PC-3 (cell line): Measurements from ENCODE around the gene CLK2. TPM values are rescaled to one million over a fixed set of nuclear protein-coding genes. Genes with fewer than 3 reads are reported as not detected.

Source experiments
- ATAC-seq: fragments of 200-7000 bp; cut with Tn5 transposase; 2 replicates; pipeline ENCODE4 v1.9.1; 2020; ENCODE audit warnings: mild to moderate bottlenecking, moderate library complexity
- BruUV-seq: library from RNA; stranded (reverse); fragments of 400-500 nt; replicated peaks from 2 replicates; lab custom pipeline; 2021; lab: Mats Ljungman, UMichigan
- CTCF ChIA-PET: fragments of 300-600 bp; sonication (Branson Sonifier 250); formaldehyde crosslinking; loops from one replicate; lab custom pipeline; 2022; ENCODE audit warnings: antibody characterized with exemption; lab: Charles Lee
- POLR2A ChIA-PET: fragments of 300-600 bp; sonication (Branson Sonifier 250); formaldehyde crosslinking; loops from one replicate; lab custom pipeline; 2022; ENCODE audit warnings: antibody characterized with exemption; ENCODE audit not compliant: unreplicated experiment; lab: Charles Lee
- DNase-seq: peaks from one replicate; pipeline ENCODE4 v3.0.0-alpha.2; 2015
- H2AFZ ChIP-seq: fragments of 300-600 bp; sonication (generic); 2 replicates; pipeline ENCODE4 v1.6.0; 2016; ENCODE audit warnings: antibody characterized with exemption, low read length
- H3F3A ChIP-seq: fragments of 300-600 bp; sonication (generic); one replicate; pipeline ENCODE4 v1.6.0; 2017; ENCODE audit warnings: antibody characterized with exemption, low read length, control low read depth, mild to moderate bottlenecking; ENCODE audit not compliant: unreplicated experiment
- H3K27ac ChIP-seq: fragments of 300-600 bp; sonication (generic); 2 replicates; pipeline ENCODE4 v1.5.1; 2016; ENCODE audit warnings: mild to moderate bottlenecking, low read length
- H3K27me3 ChIP-seq: fragments of 300-600 bp; sonication (generic); 2 replicates; pipeline ENCODE4 v1.6.1; 2016; ENCODE audit warnings: low read length, mixed read lengths
- H3K36me3 ChIP-seq: fragments of 300-600 bp; sonication (generic); 2 replicates; pipeline ENCODE4 v1.6.1; 2016; ENCODE audit warnings: low read depth, mixed run types, low read length, mixed read lengths
- H3K4me1 ChIP-seq: fragments of 300-600 bp; sonication (generic); 2 replicates; pipeline ENCODE4 v1.5.1; 2016; ENCODE audit warnings: low read length; ENCODE audit not compliant: insufficient read depth
- H3K4me2 ChIP-seq: fragments of 300-600 bp; sonication (generic); 2 replicates; pipeline ENCODE4 v1.6.0; 2016; ENCODE audit warnings: low read length
- H3K4me3 ChIP-seq: fragments of 300-600 bp; sonication (generic); 2 replicates; pipeline ENCODE4 v1.5.1; 2016; ENCODE audit warnings: mild to moderate bottlenecking, low read length, mixed read lengths
- H3K79me2 ChIP-seq: fragments of 300-600 bp; sonication (generic); 2 replicates; pipeline ENCODE4 v1.6.1; 2017; ENCODE audit warnings: low read length, mixed read lengths
- H3K9ac ChIP-seq: fragments of 300-600 bp; sonication (generic); 2 replicates; pipeline ENCODE4 v1.6.0; 2016; ENCODE audit warnings: mild to moderate bottlenecking, low read length
- H3K9me2 ChIP-seq: fragments of 300-600 bp; sonication (generic); replicated peaks from 2 replicates; pipeline ENCODE4 v1.6.1; 2016; ENCODE audit warnings: mixed run types, low read length, mixed read lengths
- H3K9me3 ChIP-seq: fragments of 300-600 bp; sonication (generic); 2 replicates; pipeline ENCODE4 v1.6.1; 2016; ENCODE audit warnings: low read length, mixed read lengths
- H4K20me1 ChIP-seq: fragments of 300-600 bp; sonication (generic); 2 replicates; pipeline ENCODE4 v1.6.1; 2016; ENCODE audit warnings: low read length, mixed read lengths
- EZH2 ChIP-seq: fragments of 300-600 bp; sonication (generic); IDR thresholded peaks from one replicate; pipeline ENCODE4 v1.6.1; 2017; ENCODE audit warnings: antibody characterized with exemption, mild to moderate bottlenecking, low read length; ENCODE audit not compliant: unreplicated experiment
- EZH2phosphoT487 ChIP-seq: fragments of 300-600 bp; sonication (generic); IDR thresholded peaks from 2 replicates; pipeline ENCODE4 v1.6.1; 2018; ENCODE audit warnings: mild to moderate bottlenecking, antibody characterized with exemption, low read length, borderline replicate concordance
- intact Hi-C: fragments of 100-400 bp; cut with micrococcal nuclease; formaldehyde crosslinking; loops from 2 replicates; pipeline ENCODE4 v1.9.0; 2023
- total RNA-seq: library from RNA; depleted of rRNA; stranded (reverse); fragments of >200 nt; gene quantifications from 2 replicates; pipeline ENCODE4 v1.2.3, GENCODE V29; 2014
- TF ChIP-seq, protein P1 (sequence below): fragments of 300-600 bp; sonication (generic); conservative IDR thresholded peaks from 2 replicates; pipeline ENCODE4 v1.5.1; 2017; ENCODE audit warnings: antibody characterized with exemption, low read depth, mild to moderate bottlenecking, low read length

CLK2 gene
- total RNA-seq, 1 experiment from 2014 or later = 49.9 TPM

DNA sequence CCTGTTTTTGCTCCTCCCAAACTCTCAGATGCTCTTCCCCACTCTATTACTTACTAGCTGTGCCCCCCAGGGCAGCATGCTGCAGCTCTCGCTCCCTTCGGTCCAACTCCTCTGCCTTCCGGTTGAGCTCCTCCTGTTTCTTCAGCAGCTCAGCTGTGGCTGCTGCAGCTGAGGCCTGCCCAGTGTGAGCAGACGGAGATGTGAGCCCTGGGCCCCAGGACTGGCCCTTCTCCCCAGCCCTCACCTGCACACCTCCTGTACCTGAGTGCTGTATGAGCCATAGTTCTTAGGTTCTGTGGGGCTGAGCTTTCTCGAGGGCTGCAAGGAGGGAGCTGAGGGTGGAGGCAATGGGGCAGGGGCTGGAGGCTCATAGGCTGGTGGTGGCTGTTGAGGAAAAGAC, 13.0 kb downstream of the CLK2 start:
- no peak for DNase-seq
- intact Hi-C loops = no loop called here
- H3K4me1 ChIP-seq = peaks cover 21% of the 10 kb centered on the region
- peaks cover 20% of the 10 kb centered on the region for H3K79me2 ChIP-seq
- no peak overlapping the region for H2AFZ ChIP-seq
- no peak overlapping the region; the same call in 1 of the 2 replicates for H3K4me3 ChIP-seq
- no peak for ATAC-seq
- peaks cover 11% of the 10 kb centered on the region for H3F3A ChIP-seq
- BruUV-seq = no TSS peak
- H3K27ac ChIP-seq = no peak overlapping the region
- no peak for TF ChIP-seq EZH2
- TF ChIP-seq, protein P1, sequence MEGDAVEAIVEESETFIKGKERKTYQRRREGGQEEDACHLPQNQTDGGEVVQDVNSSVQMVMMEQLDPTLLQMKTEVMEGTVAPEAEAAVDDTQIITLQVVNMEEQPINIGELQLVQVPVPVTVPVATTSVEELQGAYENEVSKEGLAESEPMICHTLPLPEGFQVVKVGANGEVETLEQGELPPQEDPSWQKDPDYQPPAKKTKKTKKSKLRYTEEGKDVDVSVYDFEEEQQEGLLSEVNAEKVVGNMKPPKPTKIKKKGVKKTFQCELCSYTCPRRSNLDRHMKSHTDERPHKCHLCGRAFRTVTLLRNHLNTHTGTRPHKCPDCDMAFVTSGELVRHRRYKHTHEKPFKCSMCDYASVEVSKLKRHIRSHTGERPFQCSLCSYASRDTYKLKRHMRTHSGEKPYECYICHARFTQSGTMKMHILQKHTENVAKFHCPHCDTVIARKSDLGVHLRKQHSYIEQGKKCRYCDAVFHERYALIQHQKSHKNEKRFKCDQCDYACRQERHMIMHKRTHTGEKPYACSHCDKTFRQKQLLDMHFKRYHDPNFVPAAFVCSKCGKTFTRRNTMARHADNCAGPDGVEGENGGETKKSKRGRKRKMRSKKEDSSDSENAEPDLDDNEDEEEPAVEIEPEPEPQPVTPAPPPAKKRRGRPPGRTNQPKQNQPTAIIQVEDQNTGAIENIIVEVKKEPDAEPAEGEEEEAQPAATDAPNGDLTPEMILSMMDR = no peak
- no peak for TF ChIP-seq EZH2phosphoT487
- ChIA-PET POLR2A (no interaction called here), CTCF (no interaction called here)
- no peaks in the 10 kb centered on the region for H4K20me1 ChIP-seq
- H3K27me3 ChIP-seq = no peaks in the 10 kb centered on the region
- no peak overlapping the region for H3K9ac ChIP-seq
- H3K9me2 ChIP-seq = no peaks in the 10 kb centered on the region
- peaks cover 27% of the 10 kb centered on the region for H3K36me3 ChIP-seq
- H3K4me2 ChIP-seq = peak overlapping the region; percentile 95
- H3K9me3 ChIP-seq = no peaks in the 10 kb centered on the region

DNA sequence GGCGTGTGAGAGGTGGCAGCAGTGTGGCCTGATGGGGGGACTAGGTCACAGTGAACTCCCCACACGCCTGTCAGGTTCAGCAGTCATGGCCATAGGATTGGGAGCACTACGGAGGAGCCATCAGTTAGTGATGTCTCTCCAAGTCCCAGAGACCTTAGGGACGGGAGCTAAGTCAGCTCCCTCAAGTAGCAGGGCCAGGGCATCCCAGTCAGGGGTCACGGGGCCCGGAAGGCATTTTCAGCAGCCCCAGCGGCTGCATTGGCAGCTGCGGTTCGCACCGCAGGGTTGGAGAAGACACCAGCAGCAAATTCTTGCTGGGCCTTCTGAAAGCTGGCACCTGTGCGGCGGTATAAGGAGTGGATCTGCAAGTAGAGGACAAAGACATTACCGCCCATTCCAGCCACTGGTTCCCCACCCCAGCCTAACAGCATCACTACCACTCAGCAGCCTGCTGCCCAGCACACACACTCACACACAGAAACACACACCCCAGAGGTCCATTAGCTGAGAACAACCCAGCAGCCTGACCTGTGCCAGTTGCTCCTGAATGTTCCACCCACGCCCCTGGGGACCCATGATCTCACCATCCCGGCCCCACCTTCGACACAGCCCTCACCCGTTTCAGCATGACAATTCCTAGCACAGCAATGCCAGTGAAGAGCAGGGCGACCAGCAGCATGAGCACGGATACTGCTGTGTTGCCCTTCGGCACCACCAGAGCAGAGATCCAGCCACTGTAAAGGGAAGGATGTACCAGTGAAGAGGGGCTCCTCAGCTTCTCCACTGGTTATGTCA, 17.0 kb downstream of the CLK2 start:
- DNase-seq (no peak), ATAC-seq (no peak; the same call in 1 of the 2 replicates)
- Histone ChIP-seq H3K9me3 (no peaks in the 10 kb centered on the region), H3K27ac (peak overlapping the region; percentile 40), H3K4me2 (peak overlapping the region; percentile 100), H4K20me1 (no peaks in the 10 kb centered on the region), H3K79me2 (peaks cover 33% of the 10 kb centered on the region), H3K4me3 (peak overlapping the region; percentile 87), H2AFZ (peak overlapping the region; percentile 78), H3K9ac (peak overlapping the region; percentile 61), H3K4me1 (peaks cover 33% of the 10 kb centered on the region), H3K9me2 (no peaks in the 10 kb centered on the region), H3K36me3 (peaks cover 7% of the 10 kb centered on the region), H3K27me3 (no peaks in the 10 kb centered on the region), H3F3A (no peaks in the 10 kb centered on the region)
- BruUV-seq = no TSS peak
- intact Hi-C loops = no loop called here
- TF ChIP-seq, protein P1 = no peak
- TF ChIP-seq EZH2phosphoT487 (no peak), EZH2 (no peak)
- ChIA-PET CTCF (interaction anchor here (1.0 kb wide), 1 partner anchor 67 kb away, joined by 5 read pairs; no protein-coding TSS in a partner anchor), POLR2A (interaction anchor here (0.6 kb wide), 1 partner anchor 429 kb away, joined by 4 read pairs; no protein-coding TSS in a partner anchor)
